NCI-H2081 treated with DMSO at 0.1 percent for 48 hours (cell line): ENCODE measurements around the gene EOLA1.
"Not testable (repeated sequence)": the region's sequence is repeated elsewhere in the genome, so short reads cannot be mapped to it uniquely, and the experiment has no call there.

ENCODE experiments used
- DNase-seq: peaks from one replicate; lab custom pipeline; 2025; lab: John Stamatoyannopoulos, UW

EOLA1 gene

GRCh38 chrX:149545545-149546543, 5.0 kb downstream of the EOLA1 start:
- DNase-seq: not testable (repeated sequence)

GRCh38 chrX:149546962-149547361, 6.2 kb downstream of the EOLA1 start:
- not testable (repeated sequence) for DNase-seq

- not testable (repeated sequence) for DNase-seq
Observed at GRCh38 chrX:149547782-149548181, 7.0 kb downstream of the EOLA1 start.

- DNase-seq: not testable (repeated sequence)
Observed at GRCh38 chrX:149549701-149550100, 8.9 kb downstream of the EOLA1 start, which contains the start of gene HSFX3. HSFX3 (minus strand) TSS chrX:149549924; CDS start chrX:149549852, 72 bp downstream.

- not testable (repeated sequence) for DNase-seq
Observed at GRCh38 chrX:149550454-149550853, 9.6 kb downstream of the EOLA1 start.

GRCh38 chrX:149551245-149551938, 10.6 kb downstream of the EOLA1 start:
- DNase-seq: not testable (repeated sequence)

GRCh38 chrX:149551939-149552248, 11.1 kb downstream of the EOLA1 start:
- not testable (repeated sequence) for DNase-seq

GRCh38 chrX:149555251-149555650, 14.4 kb downstream of the EOLA1 start:
- not testable (repeated sequence) for DNase-seq

- DNase-seq: no peak
Observed at GRCh38 chrX:149563359-149563758, 22.5 kb downstream of the EOLA1 start.

GRCh38 chrX:149567621-149568417, 27.0 kb downstream of the EOLA1 start:
- no peak for DNase-seq

- DNase-seq: no peak
Observed at GRCh38 chrX:149568701-149569296, 28.0 kb downstream of the EOLA1 start.

- DNase-seq: no peak
Observed at GRCh38 chrX:149569770-149570169, 29.0 kb downstream of the EOLA1 start.

GRCh38 chrX:149570668-149571067, 29.9 kb downstream of the EOLA1 start:
- no peak for DNase-seq

GRCh38 chrX:149571770-149572169, 31.0 kb downstream of the EOLA1 start:
- no peak for DNase-seq

- no peak for DNase-seq
Observed at GRCh38 chrX:149572743-149573142, 31.9 kb downstream of the EOLA1 start.

- not testable (repeated sequence) for DNase-seq
Observed at GRCh38 chrX:149573456-149573855, 32.6 kb downstream of the EOLA1 start.

GRCh38 chrX:149585631-149586030, 44.8 kb downstream of the EOLA1 start:
- not testable (repeated sequence) for DNase-seq

- DNase-seq: not testable (repeated sequence)
Observed at GRCh38 chrX:149587359-149587758, 46.5 kb downstream of the EOLA1 start, which contains the start of gene MAGEA9B. MAGEA9B (minus strand) TSS chrX:149587459; CDS start chrX:149583179, 4,280 bp downstream.

GRCh38 chrX:149590993-149591392, 50.2 kb downstream of the EOLA1 start:
- not testable (repeated sequence) for DNase-seq

GRCh38 chrX:149595214-149595613, 54.4 kb downstream of the EOLA1 start, which contains the start of gene HSFX2:
HSFX2 (minus strand) TSS chrX:149595314; CDS start chrX:149594700, 614 bp downstream.
- not testable (repeated sequence) for DNase-seq

- not testable (repeated sequence) for DNase-seq
Observed at GRCh38 chrX:149595943-149596342, 55.1 kb downstream of the EOLA1 start.
